Mammary epithelial cell (primary cell): Measurements from ENCODE around the gene AKAP17A.

Source experiments
- CTCF ChIP-seq, 2 donors: IDR thresholded peaks in 1 of 2; conservative IDR thresholded peaks in 1 of 2; 2 replicates each; pipeline ENCODE4 v1.5.1; 2011 to 2012; ENCODE audit warnings: inconsistent platforms in 2 of 2, low read length in 2 of 2, mild to moderate bottlenecking in 2 of 2, control low read depth in 1 of 2, low read depth in 1 of 2; ENCODE audit not compliant: insufficient read depth in 1 of 2; ENCODE audit errors: extremely low read depth in 1 of 2
- EZH2 ChIP-seq: IDR thresholded peaks from 2 replicates; pipeline ENCODE4 v1.6.1; 2012; ENCODE audit warnings: low read length, inconsistent platforms, borderline replicate concordance

- TF ChIP-seq CTCF (conservative IDR thresholded peaks at IDR 0.05 in 1 of 2, IDR thresholded peaks at IDR 0.05 in 1 of 2; ENCODE audit: extremely low read depth in 1 of 2, insufficient read depth in 1 of 2, low read depth in 1 of 2, low read length in 2 of 2) (no peak), EZH2 (no peak)
Observed at GRCh38 chrX:1545776-1546408, 45.5 kb upstream of the AKAP17A start.
